Left cardiac atrium (tissue), 2 donors: ENCODE results near the gene NOX4. TPM values are rescaled to one million over a fixed set of nuclear protein-coding genes. Genes with fewer than 3 reads are reported as not detected.

Source experiments
- total RNA-seq, 2 donors: library from RNA; stranded (reverse); fragmentation: NEBNext Ultra II Directional; extraction: Animal tissue kit (Norgen Biotek cat#: 25700); gene quantifications; one replicate each; pipeline ENCODE4 v1.2.1, GENCODE V29; 2021
- donor health status: DM: no; HTN: yes; CAD: no; lungs with severe emphysema.
- donor health status: DM: yes; HTN: yes; CAD: no.

Gene NOX4
- total RNA-seq, 2 donors from 2014 or later = 2.7 to 5.2 TPM

Other genes with a start within 250 kb of the NOX4 start
- gene TRIM77, start 218.9 kb upstream of the NOX4 start, total RNA-seq = not detected